ENCODE measurements around the gene STMND1.
"Not testable (repeated sequence)": the region's sequence is repeated elsewhere in the genome, so short reads cannot be mapped to it uniquely, and the experiment has no call there.

Gene STMND1

DNA sequence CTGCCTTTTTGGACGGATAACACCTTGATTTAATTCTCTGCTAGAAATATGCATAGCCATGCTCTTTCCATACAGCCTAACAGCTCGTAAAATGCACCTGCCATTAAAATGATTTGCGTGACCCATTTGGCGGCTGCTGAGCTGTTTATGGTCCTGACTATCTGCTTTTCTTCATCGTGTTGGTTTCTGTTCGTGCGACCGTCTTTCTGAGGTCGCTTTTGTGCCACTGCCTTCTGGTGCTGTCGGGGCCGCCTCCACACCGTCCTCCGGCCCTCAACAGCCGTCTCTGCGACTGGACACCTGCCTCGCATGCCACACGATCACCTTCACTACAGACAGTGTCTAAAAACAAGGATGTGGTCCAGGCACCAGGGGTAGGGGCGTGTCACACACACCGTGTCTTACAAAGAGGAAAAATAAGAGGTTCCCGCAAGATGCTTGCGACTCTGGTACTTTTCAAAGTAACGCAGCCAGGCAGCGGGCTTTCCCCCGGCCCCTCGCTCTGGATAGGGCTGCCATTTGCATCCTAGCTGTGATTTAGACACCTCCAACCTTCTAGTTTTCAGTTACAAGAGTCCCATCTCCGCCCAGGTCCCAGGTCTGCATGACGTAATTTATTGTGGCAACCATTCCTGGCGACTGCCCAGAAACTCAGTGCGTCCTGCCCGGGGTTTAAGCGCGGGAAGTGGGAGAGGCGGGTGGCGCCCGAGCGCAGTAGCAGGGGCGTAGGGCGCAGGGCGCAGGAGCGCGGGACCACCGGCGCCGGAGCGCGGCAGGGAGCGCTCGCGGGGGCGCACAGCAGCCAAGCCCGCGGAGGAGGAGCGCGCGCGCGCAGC, at the start of gene STMND1:
STMND1 (plus strand) TSS at position 629 of the 836 bp plus-strand sequence. CDS start 208 bp downstream, outside the sequence.
- DNase-seq (ENCODE audit: low read depth in 1 of 2, low spot score in 1 of 2): peak; percentile 49 to 91
- in situ Hi-C loops (cut with HindIII; ENCODE audit: low pct_unique_long_range_greater_than_20kb, low sequenced_read_pairs): no loop called here

DNA sequence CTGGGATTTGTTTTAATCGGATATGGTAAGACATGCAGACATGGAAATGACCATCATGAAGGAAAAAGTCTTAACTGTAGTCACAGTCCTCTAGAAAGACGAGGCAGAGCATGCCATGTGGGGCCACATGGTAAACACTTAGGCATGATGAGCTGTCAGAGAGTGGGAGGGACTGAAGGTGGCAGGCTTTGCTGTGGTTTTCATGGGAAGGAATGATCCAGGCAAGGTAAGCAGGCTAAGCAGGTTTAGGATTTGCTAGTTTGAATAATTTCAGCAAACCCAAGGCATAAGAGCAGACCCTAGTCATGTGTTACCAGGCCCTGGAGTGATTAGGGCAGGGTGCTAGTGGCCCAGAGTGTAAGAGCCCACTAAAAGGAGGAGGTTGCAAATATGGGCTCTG, 47.2 kb upstream of the STMND1 start:
- no peak for TF ChIP-seq JUND (IDR thresholded peaks at IDR 0.05; ENCODE audit: low read depth)
- peak in 1 of 2 experiments; percentile 84 for DNase-seq (ENCODE audit: low read depth in 1 of 2, low spot score in 1 of 2)
- in situ Hi-C loops (cut with HindIII; ENCODE audit: low pct_unique_long_range_greater_than_20kb, low sequenced_read_pairs): no loop called here

More for the DNA sequence above, at the start of gene STMND1:
- no peak for TF ChIP-seq JUND (IDR thresholded peaks at IDR 0.05; ENCODE audit: low read depth)

GRCh38 chr6:17057322-17057721, 44.5 kb upstream of the STMND1 start:
- no peak for DNase-seq (ENCODE audit: low read depth in 1 of 2, low spot score in 1 of 2)
- in situ Hi-C loops (cut with HindIII; ENCODE audit: low pct_unique_long_range_greater_than_20kb, low sequenced_read_pairs): no loop called here
- TF ChIP-seq JUND (IDR thresholded peaks at IDR 0.05; ENCODE audit: low read depth): no peak

DNA sequence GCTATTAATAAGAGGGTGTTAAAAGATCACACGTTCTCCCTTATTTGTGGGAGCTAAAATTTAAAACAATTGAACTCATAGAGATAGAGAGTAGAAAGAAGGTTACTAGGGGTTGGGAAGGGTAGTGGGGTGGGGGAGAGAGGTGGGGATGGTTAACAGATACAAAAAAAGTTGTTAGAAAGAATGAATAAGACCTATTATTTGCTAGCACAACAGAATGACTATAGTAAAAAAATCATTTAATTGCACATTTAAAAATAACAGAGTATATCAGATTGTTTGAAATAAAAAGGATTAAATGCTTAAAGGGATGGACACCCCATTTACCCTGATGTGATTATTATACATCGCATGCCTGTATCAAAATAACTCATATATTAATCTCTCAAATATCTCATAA, 43.3 kb upstream of the STMND1 start:
- no peak for TF ChIP-seq JUND (IDR thresholded peaks at IDR 0.05; ENCODE audit: low read depth)
- in situ Hi-C loops (cut with HindIII; ENCODE audit: low pct_unique_long_range_greater_than_20kb, low sequenced_read_pairs): no loop called here
- DNase-seq (ENCODE audit: low read depth in 1 of 2, low spot score in 1 of 2): no peak

GRCh38 chr6:17059022-17059421, 42.8 kb upstream of the STMND1 start:
- TF ChIP-seq JUND (IDR thresholded peaks at IDR 0.05; ENCODE audit: low read depth): no peak
- no peak for DNase-seq (ENCODE audit: low read depth in 1 of 2, low spot score in 1 of 2)
- in situ Hi-C loops (cut with HindIII; ENCODE audit: low pct_unique_long_range_greater_than_20kb, low sequenced_read_pairs): no loop called here

- in situ Hi-C loops (cut with HindIII; ENCODE audit: low pct_unique_long_range_greater_than_20kb, low sequenced_read_pairs): no loop called here
- TF ChIP-seq JUND (IDR thresholded peaks at IDR 0.05; ENCODE audit: low read depth): no peak
- no peak for DNase-seq (ENCODE audit: low read depth in 1 of 2, low spot score in 1 of 2)
Observed at GRCh38 chr6:17059850-17060249, 42.0 kb upstream of the STMND1 start.

- TF ChIP-seq JUND (IDR thresholded peaks at IDR 0.05; ENCODE audit: low read depth): no peak
- in situ Hi-C loops (cut with HindIII; ENCODE audit: low pct_unique_long_range_greater_than_20kb, low sequenced_read_pairs): no loop called here
- DNase-seq (ENCODE audit: low read depth in 1 of 2, low spot score in 1 of 2): no peak
Observed at GRCh38 chr6:17061097-17061496, 40.8 kb upstream of the STMND1 start.

- in situ Hi-C loops (cut with HindIII; ENCODE audit: low pct_unique_long_range_greater_than_20kb, low sequenced_read_pairs): no loop called here
- TF ChIP-seq JUND (IDR thresholded peaks at IDR 0.05; ENCODE audit: low read depth): no peak
- DNase-seq (ENCODE audit: low read depth in 1 of 2, low spot score in 1 of 2): no peak
Observed at GRCh38 chr6:17062871-17063440, 38.9 kb upstream of the STMND1 start.

GRCh38 chr6:17064975-17065374, 36.9 kb upstream of the STMND1 start:
- no peak for TF ChIP-seq JUND (IDR thresholded peaks at IDR 0.05; ENCODE audit: low read depth)
- DNase-seq (ENCODE audit: low read depth in 1 of 2, low spot score in 1 of 2): no peak
- in situ Hi-C loops (cut with HindIII; ENCODE audit: low pct_unique_long_range_greater_than_20kb, low sequenced_read_pairs): no loop called here

- DNase-seq (ENCODE audit: low read depth in 1 of 2, low spot score in 1 of 2): no peak
- in situ Hi-C loops (cut with HindIII; ENCODE audit: low pct_unique_long_range_greater_than_20kb, low sequenced_read_pairs): no loop called here
- no peak for TF ChIP-seq JUND (IDR thresholded peaks at IDR 0.05; ENCODE audit: low read depth)
Observed at GRCh38 chr6:17066610-17067009, 35.2 kb upstream of the STMND1 start.

DNA sequence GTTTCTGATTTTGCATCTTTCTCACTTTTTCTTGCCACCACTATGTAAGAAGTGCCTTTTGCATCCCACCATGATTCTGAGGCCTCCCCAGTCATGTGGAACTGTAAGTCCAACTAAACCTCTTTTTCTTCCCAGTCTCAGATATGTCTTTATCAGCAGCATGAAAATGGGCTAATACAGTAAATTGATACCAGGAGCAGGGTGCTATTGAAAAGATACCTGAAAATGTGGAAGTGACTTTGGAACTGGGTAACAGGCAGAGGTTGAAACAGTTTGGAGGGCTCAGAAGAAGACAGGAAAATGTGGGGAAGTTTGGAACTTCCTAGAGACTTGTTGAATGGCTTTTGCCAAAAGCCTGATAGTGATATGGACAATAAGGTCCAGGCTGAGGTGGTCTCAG, 32.9 kb upstream of the STMND1 start:
- in situ Hi-C loops (cut with HindIII; ENCODE audit: low pct_unique_long_range_greater_than_20kb, low sequenced_read_pairs); DNase-seq (ENCODE audit: low read depth in 1 of 2, low spot score in 1 of 2): not testable (repeated sequence)

GRCh38 chr6:17070400-17070799, 31.4 kb upstream of the STMND1 start:
- not testable (repeated sequence) for DNase-seq (ENCODE audit: low read depth in 1 of 2, low spot score in 1 of 2)

GRCh38 chr6:17073596-17073995, 28.3 kb upstream of the STMND1 start:
- DNase-seq (ENCODE audit: low read depth in 1 of 2, low spot score in 1 of 2); in situ Hi-C loops (cut with HindIII; ENCODE audit: low pct_unique_long_range_greater_than_20kb, low sequenced_read_pairs): not testable (repeated sequence)

More at GRCh38 chr6:17070400-17070799, 31.4 kb upstream of the STMND1 start:
- in situ Hi-C loops (cut with HindIII; ENCODE audit: low pct_unique_long_range_greater_than_20kb, low sequenced_read_pairs): not testable (repeated sequence)
